ENCODE data around the gene TBL1X. TPM values are rescaled to one million over a fixed set of nuclear protein-coding genes. Genes with fewer than 3 reads are reported as not detected.

Gene TBL1X
- polyA plus RNA-seq, 3 donors = 12.5 to 19.5 (median 13.8) TPM

GRCh38 chrX:9597361-9598035, 132.6 kb downstream of the TBL1X start:
- intact Hi-C loops (cut with micrococcal nuclease) = no loop called here
- H3K27ac Mint-ChIP-seq = peak overlapping the region in 1 of 7 donors; percentile 35
- no peaks in the 10 kb centered on the region for H3K27me3 Mint-ChIP-seq (ENCODE audit: low read depth in 3 of 3)

GRCh38 chrX:9598344-9598743, 133.5 kb downstream of the TBL1X start:
- H3K27me3 Mint-ChIP-seq (ENCODE audit: low read depth in 3 of 3) = no peaks in the 10 kb centered on the region
- Histone ChIP-seq H3K27ac (ENCODE audit: low read depth in 1 of 2, low read length in 2 of 2) (no peak overlapping the region), H2AFZ (ENCODE audit: insufficient read depth, low read depth, low read length, poor library complexity, severe bottlenecking) (no peak overlapping the region), H3K4me1 (ENCODE audit: control insufficient read depth in 1 of 2, insufficient read depth in 2 of 2, low read length in 2 of 2) (peaks cover 6 to 7% of the 10 kb centered on the region in 2 donors), H3K4me2 (replicated peaks; ENCODE audit: extremely low read depth, low read length, poor library complexity, severe bottlenecking) (no peak overlapping the region), H3K36me3 (replicated peaks in 1 of 2; ENCODE audit: control insufficient read depth in 1 of 2, insufficient read depth in 2 of 2, low read length in 2 of 2) (peaks cover 0 to 4% of the 10 kb centered on the region in 2 donors), H4K20me1 (ENCODE audit: insufficient read depth, low read length) (peaks cover 100% of the 10 kb centered on the region), H3K9me3 (replicated peaks in 1 of 2; ENCODE audit: control insufficient read depth in 1 of 2, insufficient read depth in 1 of 2, low read length in 2 of 2) (no peaks in the 10 kb centered on the region), H3K4me3 (replicated peaks in 1 of 3; ENCODE audit: low read depth in 2 of 3, low read length in 3 of 3) (no peak overlapping the region), H3K9ac (ENCODE audit: insufficient read depth, low read length, poor library complexity, severe bottlenecking) (no peak overlapping the region), H3K79me2 (ENCODE audit: insufficient read depth, low read length) (no peaks in the 10 kb centered on the region), H3K27me3 (ENCODE audit: control insufficient read depth in 2 of 2, insufficient read depth in 2 of 2, low read length in 2 of 2) (peaks cover 0 to 3% of the 10 kb centered on the region in 2 donors)
- intact Hi-C loops (cut with micrococcal nuclease) = no loop called here
- TF ChIP-seq CTCF (IDR thresholded peaks at IDR 0.05) = no peak
- no peak overlapping the region for H3K4me3 Mint-ChIP-seq
- H3K4me1 Mint-ChIP-seq = peaks cover 14% of the 10 kb centered on the region
- H3K36me3 Mint-ChIP-seq = no peaks in the 10 kb centered on the region
- no peak overlapping the region for H3K27ac Mint-ChIP-seq
- H3K9me3 Mint-ChIP-seq = peaks cover 0 to 3% (median 0%) of the 10 kb centered on the region in 7 donors
- 71% methylated on average over 4 of the region's 7 CpGs for WGBS (ENCODE audit: insufficient coverage)
- DNase-seq = no peak

More at GRCh38 chrX:9597361-9598035, 132.6 kb downstream of the TBL1X start:
- Mint-ChIP-seq H3K9me3 (peaks cover 0 to 8% (median 0%) of the 10 kb centered on the region in 7 donors), H3K4me3 (no peak overlapping the region), H3K36me3 (no peaks in the 10 kb centered on the region), H3K4me1 (peaks cover 17% of the 10 kb centered on the region)
- Histone ChIP-seq H2AFZ (ENCODE audit: insufficient read depth, low read depth, low read length, poor library complexity, severe bottlenecking) (no peak overlapping the region), H3K79me2 (ENCODE audit: insufficient read depth, low read length) (no peaks in the 10 kb centered on the region), H3K27ac (ENCODE audit: low read depth in 1 of 2, low read length in 2 of 2) (no peak overlapping the region), H3K9ac (ENCODE audit: insufficient read depth, low read length, poor library complexity, severe bottlenecking) (no peak overlapping the region), H4K20me1 (ENCODE audit: insufficient read depth, low read length) (peaks cover 98% of the 10 kb centered on the region), H3K9me3 (replicated peaks in 1 of 2; ENCODE audit: control insufficient read depth in 1 of 2, insufficient read depth in 1 of 2, low read length in 2 of 2) (no peaks in the 10 kb centered on the region), H3K4me3 (replicated peaks in 1 of 3; ENCODE audit: low read depth in 2 of 3, low read length in 3 of 3) (no peak overlapping the region), H3K27me3 (ENCODE audit: control insufficient read depth in 2 of 2, insufficient read depth in 2 of 2, low read length in 2 of 2) (peaks cover 0 to 3% of the 10 kb centered on the region in 2 donors), H3K36me3 (replicated peaks in 1 of 2; ENCODE audit: control insufficient read depth in 1 of 2, insufficient read depth in 2 of 2, low read length in 2 of 2) (no peaks in the 10 kb centered on the region), H3K4me1 (ENCODE audit: control insufficient read depth in 1 of 2, insufficient read depth in 2 of 2, low read length in 2 of 2) (peaks cover 7 to 8% of the 10 kb centered on the region in 2 donors), H3K4me2 (replicated peaks; ENCODE audit: extremely low read depth, low read length, poor library complexity, severe bottlenecking) (no peak overlapping the region)
- TF ChIP-seq CTCF (IDR thresholded peaks at IDR 0.05) = no peak
- no peak for DNase-seq
- 98% methylated on average over 9 of the region's 13 CpGs for WGBS (ENCODE audit: insufficient coverage)
